ENCODE data around the gene PGA3.

DNA sequence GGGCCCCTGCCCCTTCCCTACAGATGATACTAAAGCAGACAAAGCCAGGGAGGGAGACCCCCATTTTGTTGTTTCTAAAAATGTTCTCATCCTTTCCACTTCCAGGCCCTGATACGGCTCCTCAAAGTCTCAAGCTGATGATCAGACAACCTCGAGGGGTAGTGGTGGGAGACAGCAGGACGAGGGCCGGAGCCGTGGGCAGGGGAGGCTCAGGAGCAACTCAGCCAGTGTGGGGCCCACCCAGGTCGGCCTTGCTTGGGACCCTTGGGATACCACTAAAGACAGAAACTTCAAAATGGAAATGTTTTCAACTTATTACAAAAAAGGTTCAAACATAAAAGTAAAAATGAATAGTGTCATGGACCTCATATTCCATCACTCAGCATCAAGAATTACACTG is 26.9 kb upstream of the PGA3 start:
- no peak for TF ChIP-seq POLR2AphosphoS5 (IDR thresholded peaks at IDR 0.05; ENCODE audit: low read depth, low read length)
- TF ChIP-seq, protein P1, sequence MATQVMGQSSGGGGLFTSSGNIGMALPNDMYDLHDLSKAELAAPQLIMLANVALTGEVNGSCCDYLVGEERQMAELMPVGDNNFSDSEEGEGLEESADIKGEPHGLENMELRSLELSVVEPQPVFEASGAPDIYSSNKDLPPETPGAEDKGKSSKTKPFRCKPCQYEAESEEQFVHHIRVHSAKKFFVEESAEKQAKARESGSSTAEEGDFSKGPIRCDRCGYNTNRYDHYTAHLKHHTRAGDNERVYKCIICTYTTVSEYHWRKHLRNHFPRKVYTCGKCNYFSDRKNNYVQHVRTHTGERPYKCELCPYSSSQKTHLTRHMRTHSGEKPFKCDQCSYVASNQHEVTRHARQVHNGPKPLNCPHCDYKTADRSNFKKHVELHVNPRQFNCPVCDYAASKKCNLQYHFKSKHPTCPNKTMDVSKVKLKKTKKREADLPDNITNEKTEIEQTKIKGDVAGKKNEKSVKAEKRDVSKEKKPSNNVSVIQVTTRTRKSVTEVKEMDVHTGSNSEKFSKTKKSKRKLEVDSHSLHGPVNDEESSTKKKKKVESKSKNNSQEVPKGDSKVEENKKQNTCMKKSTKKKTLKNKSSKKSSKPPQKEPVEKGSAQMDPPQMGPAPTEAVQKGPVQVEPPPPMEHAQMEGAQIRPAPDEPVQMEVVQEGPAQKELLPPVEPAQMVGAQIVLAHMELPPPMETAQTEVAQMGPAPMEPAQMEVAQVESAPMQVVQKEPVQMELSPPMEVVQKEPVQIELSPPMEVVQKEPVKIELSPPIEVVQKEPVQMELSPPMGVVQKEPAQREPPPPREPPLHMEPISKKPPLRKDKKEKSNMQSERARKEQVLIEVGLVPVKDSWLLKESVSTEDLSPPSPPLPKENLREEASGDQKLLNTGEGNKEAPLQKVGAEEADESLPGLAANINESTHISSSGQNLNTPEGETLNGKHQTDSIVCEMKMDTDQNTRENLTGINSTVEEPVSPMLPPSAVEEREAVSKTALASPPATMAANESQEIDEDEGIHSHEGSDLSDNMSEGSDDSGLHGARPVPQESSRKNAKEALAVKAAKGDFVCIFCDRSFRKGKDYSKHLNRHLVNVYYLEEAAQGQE (IDR thresholded peaks at IDR 0.05; ENCODE audit: insufficient read depth in 1 of 2, low read depth in 2 of 2, low read length in 2 of 2) = no peak

Data from PFSK-1 (cell line).